T47D (cell line): ENCODE data around the gene CRB2.
"Not testable (repeated sequence)": the region's sequence is repeated elsewhere in the genome, so short reads cannot be mapped to it uniquely, and the experiment has no call there.

Experiments used
- DNase-seq, 2 experiments: peaks; one replicate each; pipeline versions ENCODE4 v3.0.0 to v3.0.0-alpha.2; 2011 to 2012; ENCODE audit warnings: low read depth in 1 of 2, low spot score in 1 of 2
- JUND ChIP-seq: IDR thresholded peaks from 2 replicates; pipeline ENCODE4 v1.6.1; 2012; ENCODE audit warnings: low read depth
- in situ Hi-C: cut with HindIII; loops from 2 replicates; pipeline ENCODE4 v1.10.0; 2016; ENCODE audit warnings: low sequenced_read_pairs, low pct_unique_long_range_greater_than_20kb

CRB2 gene

GRCh38 chr9:123390337-123391135, 34.5 kb downstream of the CRB2 start:
- in situ Hi-C loops = no loop called here
- DNase-seq = no peak
- TF ChIP-seq JUND = no peak

GRCh38 chr9:123391233-123391632, 35.2 kb downstream of the CRB2 start:
- in situ Hi-C loops = no loop called here
- no peak for DNase-seq
- TF ChIP-seq JUND = no peak

- no peak for DNase-seq
- no peak for TF ChIP-seq JUND
- in situ Hi-C loops = no loop called here
These were observed 35.9 kb downstream of the CRB2 start for GRCh38 chr9:123391946-123392345.

GRCh38 chr9:123392802-123393201, 36.8 kb downstream of the CRB2 start:
- no peak for DNase-seq
- no peak for TF ChIP-seq JUND
- in situ Hi-C loops = no loop called here

DNA sequence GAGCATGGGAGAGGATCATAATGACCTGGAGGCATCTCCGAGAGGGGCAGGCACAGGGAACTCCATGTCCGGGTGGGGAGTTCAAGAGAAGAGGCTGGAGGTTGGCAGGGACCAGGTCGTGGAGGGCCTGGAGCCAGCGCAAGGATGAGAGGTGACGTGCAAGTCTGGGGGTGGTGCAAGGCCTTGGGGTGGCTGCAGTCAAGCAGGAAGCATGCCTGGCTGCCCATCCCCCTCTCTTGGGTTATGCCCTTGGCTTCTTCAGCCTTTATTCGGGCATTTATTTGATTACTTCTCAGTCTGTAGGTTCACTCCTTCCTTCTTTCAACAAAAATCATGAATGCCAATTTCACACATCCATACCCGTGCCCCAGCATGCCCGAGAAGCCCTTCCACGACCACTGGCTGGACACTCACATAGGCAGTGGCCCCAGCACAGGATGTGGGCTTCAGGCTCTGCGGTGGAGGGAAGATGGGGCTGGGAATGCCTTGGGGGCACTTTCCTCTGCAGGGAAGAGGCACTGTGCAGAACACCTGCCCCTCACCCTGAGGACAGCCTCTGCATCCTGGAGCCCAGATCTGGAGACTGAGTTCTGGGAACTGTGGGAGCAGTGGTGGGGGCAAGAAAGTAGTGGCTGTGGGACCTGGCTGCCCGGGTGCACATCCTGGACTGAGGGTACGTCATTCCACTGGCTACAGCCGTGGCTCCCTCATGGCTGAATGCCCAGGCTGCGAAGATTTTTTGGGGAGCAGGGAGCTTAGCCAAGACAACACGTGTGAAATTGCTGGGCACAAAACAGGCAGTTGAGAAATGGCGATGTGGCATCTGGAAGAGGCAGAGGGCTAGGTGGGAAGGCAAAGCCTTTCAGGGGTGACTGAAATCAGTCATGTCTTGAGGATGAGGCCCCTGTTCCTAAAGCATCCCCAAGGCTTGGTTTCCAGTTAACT, 38.6 kb downstream of the CRB2 start:
- in situ Hi-C loops = no loop called here
- DNase-seq = no peak
- no peak for TF ChIP-seq JUND

DNA sequence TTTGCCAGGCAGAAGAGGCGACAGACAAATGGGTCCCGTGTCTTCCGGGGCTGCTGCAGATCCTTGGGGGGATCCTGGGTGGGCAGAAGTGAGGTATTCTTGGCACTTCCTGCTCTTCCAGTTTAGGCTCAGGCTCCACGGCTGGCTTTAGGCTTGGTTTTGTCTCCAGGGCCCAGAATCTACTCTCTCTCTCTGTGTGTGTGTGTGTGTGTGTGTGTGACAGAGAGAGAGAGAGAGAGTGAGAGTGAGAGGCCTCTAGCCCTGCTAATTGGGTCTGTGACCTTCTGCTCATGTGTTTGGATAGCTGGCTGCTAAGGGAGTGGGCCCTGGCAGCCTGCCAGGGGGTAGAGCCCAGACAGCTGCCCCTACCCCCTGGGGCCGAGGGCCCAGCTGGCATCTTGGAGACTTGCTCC, 39.3 kb downstream of the CRB2 start:
- in situ Hi-C loops = no loop called here
- no peak for DNase-seq
- no peak for TF ChIP-seq JUND

- in situ Hi-C loops = no loop called here
- no peak for DNase-seq
- no peak for TF ChIP-seq JUND
These were observed 39.9 kb downstream of the CRB2 start for GRCh38 chr9:123395689-123396511.

- in situ Hi-C loops = no loop called here
- no peak for TF ChIP-seq JUND
- DNase-seq = no peak
These were observed 42.0 kb downstream of the CRB2 start for GRCh38 chr9:123397975-123398374.

GRCh38 chr9:123398938-123399337, 42.9 kb downstream of the CRB2 start:
- DNase-seq, in situ Hi-C loops: not testable (repeated sequence)

DNA sequence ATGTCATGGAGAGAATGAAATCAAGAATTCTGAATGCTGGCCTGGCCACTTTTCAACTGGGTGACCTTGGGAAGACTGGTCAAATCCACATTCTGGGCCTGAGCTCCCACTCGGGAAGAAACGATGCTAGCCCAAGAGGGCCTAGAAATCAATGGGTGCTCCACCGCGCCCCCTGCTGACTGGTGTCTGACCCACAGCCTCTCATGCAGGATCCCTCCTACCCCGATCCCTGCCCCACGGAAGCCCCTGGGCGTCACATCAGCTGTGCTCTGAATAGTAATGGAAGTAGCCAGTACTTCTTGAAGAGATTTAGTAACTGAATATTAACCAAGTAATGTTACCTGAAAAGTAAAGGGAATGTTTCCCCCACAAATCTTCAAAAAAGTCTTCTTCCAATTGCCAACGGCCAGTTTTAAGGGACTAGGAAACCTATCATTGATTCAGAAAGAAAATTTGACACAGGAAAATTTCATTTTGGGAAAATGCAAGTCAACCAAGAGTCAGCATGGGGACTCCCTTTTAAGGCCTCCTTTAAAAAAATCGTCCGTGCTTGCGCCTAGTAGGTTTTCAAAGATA, 43.9 kb downstream of the CRB2 start:
- peak in 1 of 2 experiments; percentile 36 for DNase-seq
- in situ Hi-C loops = no loop called here

GRCh38 chr9:123400926-123401503, 45.0 kb downstream of the CRB2 start:
- no peak for DNase-seq
- TF ChIP-seq JUND = no peak
- in situ Hi-C loops = no loop called here

More for the DNA sequence above, 43.9 kb downstream of the CRB2 start:
- TF ChIP-seq JUND = no peak
